ENCODE data around the gene PUDP.

DNA sequence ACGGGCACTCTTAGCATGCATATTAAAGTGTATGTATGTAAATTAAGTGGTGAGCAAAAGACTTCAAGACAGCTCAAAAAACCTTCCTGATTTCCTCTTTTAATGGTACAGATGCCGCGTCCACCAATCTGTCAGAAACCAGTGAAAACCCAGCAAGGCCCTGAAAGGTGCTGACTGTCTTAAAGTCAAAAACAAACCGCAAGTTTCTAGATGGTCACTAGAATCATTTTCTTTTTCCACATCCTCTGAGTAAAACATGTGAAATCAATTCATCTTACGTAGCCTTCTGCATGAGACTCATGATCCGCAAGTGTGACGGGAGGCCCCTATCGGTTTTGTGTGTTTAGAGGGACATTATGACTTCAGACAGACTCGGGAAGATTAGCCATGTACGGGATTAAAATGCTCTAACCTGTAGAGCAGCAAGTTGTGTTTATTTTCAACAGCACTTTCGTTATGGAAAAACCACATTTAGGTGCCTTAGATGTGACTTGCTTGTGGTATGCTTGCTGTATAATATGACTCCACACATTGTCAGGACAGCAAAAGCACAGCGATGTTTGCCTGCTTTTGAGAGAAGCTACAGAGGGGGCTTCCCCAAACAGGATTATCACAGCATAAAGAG lies 88.6 kb downstream of the PUDP start:
- TF ChIP-seq EZH2 (IDR thresholded peaks at IDR 0.05; ENCODE audit: borderline replicate concordance), result no peak
- no peak for TF ChIP-seq CTCF (IDR thresholded peaks at IDR 0.05; ENCODE audit: poor library complexity)
- no peak for TF ChIP-seq EZH2phosphoT487 (IDR thresholded peaks at IDR 0.05; ENCODE audit: low read depth, severe bottlenecking, unreplicated experiment)
